A673 (cell line): Measurements from ENCODE around the gene DLGAP1.

Experiments used
- CTCF ChIP-seq: fragments of 300-800, 200-600 bp; sonication (generic); conservative IDR thresholded peaks from 2 replicates; pipeline ENCODE4 v1.5.1; 2017; ENCODE audit warnings: low read depth, mild to moderate bottlenecking, antibody characterized with exemption, low read length, moderate library complexity, mixed read lengths
- EZH2 ChIP-seq: fragments of 200-600 bp; sonication (generic); IDR thresholded peaks from 2 replicates; pipeline ENCODE4 v1.6.1; 2017; ENCODE audit warnings: borderline replicate concordance, low read depth, mild to moderate bottlenecking, mixed read lengths, antibody characterized with exemption, low read length; ENCODE audit not compliant: poor library complexity, severe bottlenecking

DNA sequence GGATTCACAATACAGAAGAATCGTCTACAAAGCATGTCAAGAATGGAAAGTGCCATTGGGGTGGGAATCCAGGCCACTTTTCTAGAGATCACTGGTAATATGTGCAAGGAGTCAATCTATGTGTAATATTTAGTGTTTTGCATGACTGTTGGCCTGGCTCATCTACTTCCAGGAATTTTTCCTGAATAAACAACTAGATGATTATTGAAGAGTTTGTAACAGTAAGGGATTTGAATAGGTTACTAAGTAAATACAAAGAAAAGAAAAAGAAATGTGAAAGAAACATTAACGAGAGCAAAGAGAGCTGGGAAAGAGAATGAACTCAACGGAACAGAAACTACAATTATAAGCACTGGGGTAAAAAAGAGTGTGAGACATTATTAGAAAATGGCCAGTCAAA is 599.1 kb downstream of the DLGAP1 start:
- TF ChIP-seq CTCF (no peak), EZH2 (no peak)
